Activated CD4-positive, alpha-beta memory T cell treated with anti-CD3 and anti-CD28 coated beads, Interleukin-2, amount 10 ng/mL, durations not matched to agents 7 days and 5 days (primary cell): Measurements from ENCODE around the gene DNAJC1. TPM values are rescaled to one million over a fixed set of nuclear protein-coding genes. Genes with fewer than 3 reads are reported as not detected.

Experiments
- CTCF ChIA-PET: fragments of 350-600 bp; sonication (Branson Sonifier 250); formaldehyde crosslinking; loops from one replicate; lab custom pipeline; 2021; ENCODE audit warnings: antibody characterized with exemption, inconsistent platforms; lab: Charles Lee
- POLR2A ChIA-PET: fragments of 350-600 bp; sonication (Branson Sonifier 250); formaldehyde crosslinking; loops from one replicate; lab custom pipeline; 2021; ENCODE audit warnings: antibody characterized with exemption; lab: Charles Lee
- DNase-seq: peaks from one replicate; pipeline ENCODE4 v3.0.0-alpha.2; 2020
- H3K27ac Mint-ChIP-seq: one replicate; pipeline ENCODE4 v1.8.0; 2021; ENCODE audit warnings: mild to moderate bottlenecking, mixed read lengths
- H3K27me3 Mint-ChIP-seq: one replicate; pipeline ENCODE4 v1.8.0; 2021; ENCODE audit warnings: mixed read lengths
- H3K36me3 Mint-ChIP-seq: one replicate; pipeline ENCODE4 v1.8.0; 2021; ENCODE audit warnings: low read depth, mixed read lengths
- H3K4me1 Mint-ChIP-seq: one replicate; pipeline ENCODE4 v1.8.0; 2021; ENCODE audit warnings: mixed read lengths
- H3K4me3 Mint-ChIP-seq: one replicate; pipeline ENCODE4 v1.8.0; 2021; ENCODE audit warnings: mild to moderate bottlenecking, mixed read lengths
- H3K9me3 Mint-ChIP-seq: one replicate; pipeline ENCODE4 v1.8.0; 2021; ENCODE audit warnings: mixed read lengths
- total RNA-seq, 2 experiments: library from RNA; stranded (reverse); gene quantifications; one replicate each; pipeline ENCODE4 v1.2.3, GENCODE V29; 2021

Gene DNAJC1
- total RNA-seq, 2 experiments from 2014 or later, result 35.7 to 38.9 TPM

- Mint-ChIP-seq H3K9me3 (no peaks in the 10 kb centered on the region), H3K4me1 (peaks cover 2% of the 10 kb centered on the region), H3K27ac (no peak overlapping the region), H3K27me3 (no peaks in the 10 kb centered on the region), H3K4me3 (no peak overlapping the region), H3K36me3 (no peaks in the 10 kb centered on the region)
- POLR2A ChIA-PET, result no interaction called here
- CTCF ChIA-PET, result no interaction called here
- no peak for DNase-seq
These were observed 30.9 kb downstream of the DNAJC1 start for GRCh38 chr10:21972584-21972983.

- Mint-ChIP-seq H3K9me3 (no peaks in the 10 kb centered on the region), H3K4me3 (no peak overlapping the region), H3K27ac (no peak overlapping the region), H3K4me1 (peaks cover 2% of the 10 kb centered on the region), H3K36me3 (peaks cover 5% of the 10 kb centered on the region), H3K27me3 (no peaks in the 10 kb centered on the region)
- ChIA-PET CTCF (no interaction called here), POLR2A (no interaction called here)
- DNase-seq, result no peak
These were observed 33.9 kb downstream of the DNAJC1 start for GRCh38 chr10:21969326-21970287.

- Mint-ChIP-seq H3K9me3 (no peaks in the 10 kb centered on the region), H3K27me3 (no peaks in the 10 kb centered on the region), H3K36me3 (peaks cover 6% of the 10 kb centered on the region), H3K27ac (no peak overlapping the region), H3K4me1 (peaks cover 7% of the 10 kb centered on the region), H3K4me3 (no peak overlapping the region)
- POLR2A ChIA-PET, result no interaction called here
- CTCF ChIA-PET, result no interaction called here
- no peak for DNase-seq
These were observed 38.4 kb downstream of the DNAJC1 start for GRCh38 chr10:21964983-21965665.

GRCh38 chr10:21962358-21962757 is 41.2 kb downstream of the DNAJC1 start:
- H3K4me1 Mint-ChIP-seq, result peaks cover 9% of the 10 kb centered on the region
- H3K9me3 Mint-ChIP-seq, result no peaks in the 10 kb centered on the region
- H3K36me3 Mint-ChIP-seq, result peaks cover 6% of the 10 kb centered on the region
- H3K4me3 Mint-ChIP-seq, result no peak overlapping the region
- H3K27ac Mint-ChIP-seq, result no peak overlapping the region
- ChIA-PET CTCF (no interaction called here), POLR2A (no interaction called here)
- no peaks in the 10 kb centered on the region for H3K27me3 Mint-ChIP-seq
- no peak for DNase-seq

- H3K36me3 Mint-ChIP-seq, result peaks cover 6% of the 10 kb centered on the region
- POLR2A ChIA-PET, result no interaction called here
- no peaks in the 10 kb centered on the region for H3K27me3 Mint-ChIP-seq
- H3K27ac Mint-ChIP-seq, result no peak overlapping the region
- H3K4me1 Mint-ChIP-seq, result peaks cover 9% of the 10 kb centered on the region
- CTCF ChIA-PET, result no interaction called here
- no peaks in the 10 kb centered on the region for H3K9me3 Mint-ChIP-seq
- no peak overlapping the region for H3K4me3 Mint-ChIP-seq
- no peak for DNase-seq
These were observed 41.7 kb downstream of the DNAJC1 start for GRCh38 chr10:21961847-21962246.

- ChIA-PET CTCF (no interaction called here), POLR2A (no interaction called here)
- Mint-ChIP-seq H3K9me3 (no peaks in the 10 kb centered on the region), H3K27ac (no peak overlapping the region), H3K36me3 (peaks cover 5% of the 10 kb centered on the region), H3K4me1 (peaks cover 9% of the 10 kb centered on the region), H3K4me3 (no peak overlapping the region), H3K27me3 (no peaks in the 10 kb centered on the region)
- no peak for DNase-seq
These were observed 43.5 kb downstream of the DNAJC1 start for GRCh38 chr10:21959998-21960397.

GRCh38 chr10:21954690-21955089 is 48.8 kb downstream of the DNAJC1 start:
- no peak overlapping the region for H3K27ac Mint-ChIP-seq
- no peak for DNase-seq
- peaks cover 2% of the 10 kb centered on the region for H3K4me1 Mint-ChIP-seq
- no peaks in the 10 kb centered on the region for H3K36me3 Mint-ChIP-seq
- H3K27me3 Mint-ChIP-seq, result no peaks in the 10 kb centered on the region
- POLR2A ChIA-PET, result no interaction called here
- no peak overlapping the region for H3K4me3 Mint-ChIP-seq
- H3K9me3 Mint-ChIP-seq, result no peaks in the 10 kb centered on the region
- CTCF ChIA-PET, result no interaction called here

- H3K27ac Mint-ChIP-seq, result no peak overlapping the region
- H3K27me3 Mint-ChIP-seq, result no peaks in the 10 kb centered on the region
- no peak for DNase-seq
- no peak overlapping the region for H3K4me3 Mint-ChIP-seq
- POLR2A ChIA-PET, result no interaction called here
- CTCF ChIA-PET, result interaction anchor here (1.5 kb wide), 1 partner anchor 458 kb away, joined by 12 read pairs; no protein-coding TSS in a partner anchor
- peaks cover 2% of the 10 kb centered on the region for H3K4me1 Mint-ChIP-seq
- H3K36me3 Mint-ChIP-seq, result no peaks in the 10 kb centered on the region
- no peaks in the 10 kb centered on the region for H3K9me3 Mint-ChIP-seq
These were observed 49.4 kb downstream of the DNAJC1 start for GRCh38 chr10:21954132-21954531.

GRCh38 chr10:21953585-21954057 is 49.9 kb downstream of the DNAJC1 start:
- Mint-ChIP-seq H3K36me3 (no peaks in the 10 kb centered on the region), H3K9me3 (no peaks in the 10 kb centered on the region), H3K4me1 (peaks cover 2% of the 10 kb centered on the region), H3K4me3 (no peak overlapping the region), H3K27me3 (no peaks in the 10 kb centered on the region), H3K27ac (no peak overlapping the region)
- POLR2A ChIA-PET, result no interaction called here
- DNase-seq, result no peak
- CTCF ChIA-PET, result interaction anchor here (0.6 to 1.5 kb wide), 3 partner anchors 455 to 661 kb away, joined by 3 to 12 read pairs (median 4); no protein-coding TSS in a partner anchor

- H3K4me1 Mint-ChIP-seq, result peaks cover 2% of the 10 kb centered on the region
- DNase-seq, result no peak
- no peaks in the 10 kb centered on the region for H3K36me3 Mint-ChIP-seq
- no peaks in the 10 kb centered on the region for H3K9me3 Mint-ChIP-seq
- no peak overlapping the region for H3K27ac Mint-ChIP-seq
- ChIA-PET POLR2A (no interaction called here), CTCF (interaction anchor here (0.6 to 1.4 kb wide), 2 partner anchors 454 to 642 kb away, joined by 3 read pairs; no protein-coding TSS in a partner anchor)
- no peaks in the 10 kb centered on the region for H3K27me3 Mint-ChIP-seq
- no peak overlapping the region for H3K4me3 Mint-ChIP-seq
These were observed 53.0 kb downstream of the DNAJC1 start for GRCh38 chr10:21950566-21950965.

GRCh38 chr10:21946946-21947345 is 56.6 kb downstream of the DNAJC1 start:
- Mint-ChIP-seq H3K27me3 (no peaks in the 10 kb centered on the region), H3K4me3 (no peak overlapping the region), H3K9me3 (no peaks in the 10 kb centered on the region), H3K4me1 (no peaks in the 10 kb centered on the region), H3K36me3 (no peaks in the 10 kb centered on the region), H3K27ac (no peak overlapping the region)
- DNase-seq, result no peak
- ChIA-PET CTCF (no interaction called here), POLR2A (interaction anchor here (0.6 kb wide), 1 partner anchor 75 kb away, joined by 3 read pairs; no protein-coding TSS in a partner anchor)

GRCh38 chr10:21944727-21945386 is 58.7 kb downstream of the DNAJC1 start:
- Mint-ChIP-seq H3K36me3 (peaks cover under 1% of the 10 kb centered on the region), H3K27ac (no peak overlapping the region), H3K4me1 (no peaks in the 10 kb centered on the region), H3K9me3 (no peaks in the 10 kb centered on the region), H3K4me3 (no peak overlapping the region), H3K27me3 (no peaks in the 10 kb centered on the region)
- CTCF ChIA-PET, result no interaction called here
- POLR2A ChIA-PET, result no interaction called here
- no peak for DNase-seq
